AG04450 (cell line): ENCODE measurements around the gene TRPC6. TPM values are rescaled to one million over a fixed set of nuclear protein-coding genes. Genes with fewer than 3 reads are reported as not detected.

Experiments
- CTCF ChIA-PET: fragments of 300-600, 350-600 bp; formaldehyde crosslinking; extraction: SDS; loops from one replicate; lab custom pipeline; 2022; ENCODE audit warnings: antibody characterized with exemption, inconsistent platforms; lab: Charles Lee
- POLR2A ChIA-PET: fragments of 350-600 bp; formaldehyde crosslinking; extraction: SDS; loops from one replicate; lab custom pipeline; 2021; ENCODE audit warnings: antibody characterized with exemption, inconsistent platforms; lab: Yijun Ruan, JAX
- DNase-seq: peaks from one replicate; pipeline ENCODE4 v3.0.0-alpha.2; 2011; ENCODE audit warnings: low read depth, low spot score
- H3K27ac ChIP-seq: one replicate; pipeline ENCODE4 v1.5.1; 2012; ENCODE audit warnings: low read depth, low read length, control low read depth
- H3K27me3 ChIP-seq: one replicate; pipeline ENCODE4 v1.6.0; 2012; ENCODE audit warnings: low read length; ENCODE audit not compliant: control insufficient read depth, insufficient read depth
- H3K4me3 ChIP-seq: 2 replicates; pipeline ENCODE4 v1.5.1; 2011; ENCODE audit warnings: mild to moderate bottlenecking, low read depth, low read length, control low read depth
- H3K9me3 ChIP-seq: 2 replicates; pipeline ENCODE4 v1.5.1; 2012; ENCODE audit warnings: low read length; ENCODE audit not compliant: control insufficient read depth, insufficient read depth
- polyA plus RNA-seq: library from polyadenylated mRNA; depleted of rRNA; stranded (reverse); fragments of >200 nt; gene quantifications from 2 replicates; pipeline ENCODE4 v1.2.3, GENCODE V29; 2011
- TF ChIP-seq, protein P1 (sequence below): IDR thresholded peaks from 2 replicates; pipeline ENCODE4 v1.5.1; 2011; ENCODE audit warnings: low read depth, low read length, control low read depth, inconsistent platforms

The TRPC6 gene
- polyA plus RNA-seq, 1 experiment: 5.6 TPM

DNA sequence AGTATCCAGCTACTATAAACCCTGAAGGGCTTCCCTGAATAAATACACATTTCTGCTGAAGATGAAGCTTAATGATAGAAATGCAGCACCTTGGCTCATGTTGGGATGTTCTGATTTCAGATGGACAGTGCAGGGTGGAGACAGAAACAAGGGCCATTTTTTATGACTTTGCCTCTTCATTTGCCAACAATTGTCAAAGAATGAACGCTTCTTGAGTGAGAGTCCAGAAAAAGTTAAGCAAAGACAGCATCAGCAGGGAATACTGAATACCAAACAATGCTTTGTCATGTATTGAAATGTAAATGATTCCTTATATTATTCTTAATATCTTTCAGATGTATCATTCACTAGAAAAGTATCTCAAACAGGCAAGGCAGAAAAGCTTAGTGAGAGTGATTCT, 84.9 kb downstream of the TRPC6 start:
- Histone ChIP-seq H3K4me3 (no peak overlapping the region), H3K9me3 (no peaks in the 10 kb centered on the region), H3K27me3 (no peaks in the 10 kb centered on the region), H3K27ac (no peak overlapping the region)
- CTCF ChIA-PET: interaction anchor here (0.7 kb wide), 1 partner anchor 41 kb away, joined by 3 read pairs; no protein-coding TSS in a partner anchor
- POLR2A ChIA-PET: no interaction called here
- TF ChIP-seq, protein P1, sequence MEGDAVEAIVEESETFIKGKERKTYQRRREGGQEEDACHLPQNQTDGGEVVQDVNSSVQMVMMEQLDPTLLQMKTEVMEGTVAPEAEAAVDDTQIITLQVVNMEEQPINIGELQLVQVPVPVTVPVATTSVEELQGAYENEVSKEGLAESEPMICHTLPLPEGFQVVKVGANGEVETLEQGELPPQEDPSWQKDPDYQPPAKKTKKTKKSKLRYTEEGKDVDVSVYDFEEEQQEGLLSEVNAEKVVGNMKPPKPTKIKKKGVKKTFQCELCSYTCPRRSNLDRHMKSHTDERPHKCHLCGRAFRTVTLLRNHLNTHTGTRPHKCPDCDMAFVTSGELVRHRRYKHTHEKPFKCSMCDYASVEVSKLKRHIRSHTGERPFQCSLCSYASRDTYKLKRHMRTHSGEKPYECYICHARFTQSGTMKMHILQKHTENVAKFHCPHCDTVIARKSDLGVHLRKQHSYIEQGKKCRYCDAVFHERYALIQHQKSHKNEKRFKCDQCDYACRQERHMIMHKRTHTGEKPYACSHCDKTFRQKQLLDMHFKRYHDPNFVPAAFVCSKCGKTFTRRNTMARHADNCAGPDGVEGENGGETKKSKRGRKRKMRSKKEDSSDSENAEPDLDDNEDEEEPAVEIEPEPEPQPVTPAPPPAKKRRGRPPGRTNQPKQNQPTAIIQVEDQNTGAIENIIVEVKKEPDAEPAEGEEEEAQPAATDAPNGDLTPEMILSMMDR: no peak
- DNase-seq: no peak

- TF ChIP-seq, protein P1: no peak
- Histone ChIP-seq H3K27ac (no peak overlapping the region), H3K27me3 (no peaks in the 10 kb centered on the region), H3K4me3 (no peak overlapping the region), H3K9me3 (no peaks in the 10 kb centered on the region)
- no peak for DNase-seq
- CTCF ChIA-PET: no interaction called here
- POLR2A ChIA-PET: no interaction called here
Measured at GRCh38 chr11:101497291-101497690, 86.5 kb downstream of the TRPC6 start.

- DNase-seq: peak; percentile 27
- ChIA-PET CTCF (interaction anchor here (1.0 kb wide), 1 partner anchor 58 kb away, joined by 3 read pairs; no protein-coding TSS in a partner anchor), POLR2A (interaction anchor here (1.4 kb wide), 1 partner anchor 66 kb away, joined by 7 read pairs; no protein-coding TSS in a partner anchor)
- no peaks in the 10 kb centered on the region for H3K9me3 ChIP-seq
- no peak overlapping the region for H3K4me3 ChIP-seq
- H3K27ac ChIP-seq: no peak overlapping the region
- TF ChIP-seq, protein P1: no peak
- no peaks in the 10 kb centered on the region for H3K27me3 ChIP-seq
Measured at GRCh38 chr11:101487775-101488174, 96.0 kb downstream of the TRPC6 start.

DNA sequence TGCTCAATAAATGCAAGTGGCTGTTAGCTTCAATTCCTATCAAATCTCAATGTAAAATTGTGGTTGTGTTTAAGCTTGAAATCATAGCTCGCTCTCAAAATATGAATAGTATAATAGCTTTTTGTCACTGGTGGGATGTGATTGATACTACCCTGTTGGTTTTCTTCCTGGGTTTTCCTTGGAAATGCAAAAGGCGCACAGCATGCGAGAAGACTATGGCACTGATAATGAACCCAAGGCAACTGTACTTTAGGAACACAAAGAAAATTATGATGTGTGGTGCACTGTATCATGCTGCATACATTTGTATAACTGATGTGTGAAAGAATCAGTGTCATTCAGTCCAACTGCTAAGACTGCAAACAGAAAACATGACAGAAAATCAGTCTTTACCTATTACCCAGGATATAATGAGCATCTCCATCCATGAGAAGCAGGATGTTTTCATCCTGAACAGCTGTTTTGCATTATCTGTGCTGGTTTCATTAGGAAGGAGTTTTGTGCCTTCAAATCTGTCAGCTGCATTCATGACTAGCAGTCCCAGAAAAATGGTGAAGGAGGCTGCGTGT, 101.2 kb downstream of the TRPC6 start:
- no peak for DNase-seq
- Histone ChIP-seq H3K27me3 (no peaks in the 10 kb centered on the region), H3K27ac (no peak overlapping the region), H3K9me3 (no peaks in the 10 kb centered on the region), H3K4me3 (no peak overlapping the region)
- TF ChIP-seq, protein P1: no peak
- ChIA-PET CTCF (interaction anchor here (0.6 kb wide), 1 partner anchor 254 kb away, joined by 8 read pairs; no protein-coding TSS in a partner anchor), POLR2A (no interaction called here)

DNA sequence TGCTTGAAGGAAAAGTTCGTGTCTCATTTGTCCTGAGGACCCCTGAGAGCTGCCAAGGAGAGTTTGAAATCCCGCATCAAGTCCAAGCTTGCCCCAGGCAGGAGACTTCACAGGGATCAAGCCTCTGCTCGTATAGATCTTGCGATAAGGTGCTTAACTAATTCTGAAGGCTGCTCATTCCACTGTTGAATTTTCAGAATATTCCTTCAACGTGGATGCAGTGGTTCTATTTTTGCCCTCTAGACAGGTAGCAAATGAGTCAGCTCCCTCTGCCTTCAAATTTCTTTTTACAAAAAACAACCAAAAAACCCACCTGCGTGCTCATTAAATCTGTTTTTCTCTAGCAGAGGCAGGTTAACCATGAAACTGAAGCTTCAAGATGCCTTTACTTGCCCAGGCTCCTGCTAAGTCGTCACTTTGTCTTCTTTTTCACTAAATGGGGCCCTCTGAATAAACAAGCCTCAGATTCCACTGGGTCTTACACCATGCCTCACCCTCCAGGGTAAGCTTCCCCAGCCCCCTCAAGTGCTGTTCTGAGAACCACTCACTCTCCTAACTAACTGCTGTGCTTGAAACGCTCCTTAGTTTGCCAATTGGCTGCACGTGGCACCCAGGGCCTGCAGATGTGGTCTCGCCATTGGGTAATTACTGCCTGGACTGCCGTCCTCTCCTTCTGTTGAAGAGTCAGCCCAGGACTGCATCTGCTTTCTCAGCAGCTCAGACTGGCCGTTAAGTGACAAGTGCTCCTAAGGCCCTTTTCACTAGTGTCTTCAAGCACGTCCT, 105.0 kb downstream of the TRPC6 start:
- Histone ChIP-seq H3K4me3 (no peak overlapping the region), H3K9me3 (no peaks in the 10 kb centered on the region), H3K27me3 (no peaks in the 10 kb centered on the region), H3K27ac (no peak overlapping the region)
- ChIA-PET POLR2A (no interaction called here), CTCF (interaction anchor here (0.6 to 0.7 kb wide), 2 partner anchors 28 to 50 kb away, joined by 3 read pairs; no protein-coding TSS in a partner anchor)
- TF ChIP-seq, protein P1: no peak
- DNase-seq: no peak
